T-helper 2 cell treated with Interferon-gamma antibody and Interleukin-4, amounts not matched to agents 5 μg/mL and 100 μg/mL, for 36 hours (primary cell): ENCODE data around the gene SNCG.
"Not testable (repeated sequence)": the region's sequence is repeated elsewhere in the genome, so short reads cannot be mapped to it uniquely, and the experiment has no call there.

Experiments used
- DNase-seq: peaks from one replicate; pipeline ENCODE4 v3.0.0; 2021; ENCODE audit warnings: low spot score
- H3K27ac Mint-ChIP-seq: one replicate; pipeline ENCODE4 v1.8.0; 2021; ENCODE audit warnings: mild to moderate bottlenecking, mixed read lengths
- H3K27me3 Mint-ChIP-seq: one replicate; pipeline ENCODE4 v1.8.0; 2021; ENCODE audit warnings: low read depth, mixed read lengths
- H3K36me3 Mint-ChIP-seq: one replicate; pipeline ENCODE4 v1.8.0; 2021; ENCODE audit warnings: low read depth, mixed read lengths
- H3K4me1 Mint-ChIP-seq: one replicate; pipeline ENCODE4 v1.8.0; 2021; ENCODE audit warnings: low read depth, mixed read lengths
- H3K4me3 Mint-ChIP-seq: one replicate; pipeline ENCODE4 v1.8.0; 2022; ENCODE audit warnings: mild to moderate bottlenecking, moderate library complexity, mixed read lengths
- H3K9me3 Mint-ChIP-seq: one replicate; pipeline ENCODE4 v1.8.0; 2021; ENCODE audit warnings: mixed read lengths

SNCG gene

GRCh38 chr10:86992929-86993328, 34.5 kb downstream of the SNCG start:
- Mint-ChIP-seq H3K9me3 (no peaks in the 10 kb centered on the region), H3K36me3 (no peaks in the 10 kb centered on the region), H3K4me3 (no peak overlapping the region), H3K4me1 (no peaks in the 10 kb centered on the region), H3K27ac (no peak overlapping the region), H3K27me3 (peaks cover 25% of the 10 kb centered on the region)
- DNase-seq = no peak

GRCh38 chr10:86999802-87000403, 41.5 kb downstream of the SNCG start:
- not testable (repeated sequence) for H3K36me3 Mint-ChIP-seq, H3K27me3 Mint-ChIP-seq, DNase-seq

GRCh38 chr10:87000491-87000890, 42.1 kb downstream of the SNCG start:
- no peak for DNase-seq
- Mint-ChIP-seq H3K27me3 (no peaks in the 10 kb centered on the region), H3K9me3 (no peaks in the 10 kb centered on the region), H3K4me1 (no peaks in the 10 kb centered on the region), H3K4me3 (no peak overlapping the region), H3K27ac (no peak overlapping the region), H3K36me3 (no peaks in the 10 kb centered on the region)

More at GRCh38 chr10:86999802-87000403, 41.5 kb downstream of the SNCG start:
- H3K4me1 Mint-ChIP-seq, H3K27ac Mint-ChIP-seq, H3K4me3 Mint-ChIP-seq, H3K9me3 Mint-ChIP-seq: not testable (repeated sequence)

GRCh38 chr10:87007124-87007523, 48.7 kb downstream of the SNCG start:
- H3K4me1 Mint-ChIP-seq, DNase-seq, H3K27me3 Mint-ChIP-seq, H3K27ac Mint-ChIP-seq, H3K36me3 Mint-ChIP-seq, H3K4me3 Mint-ChIP-seq, H3K9me3 Mint-ChIP-seq: not testable (repeated sequence)

GRCh38 chr10:87007674-87008073, 49.3 kb downstream of the SNCG start:
- H3K4me1 Mint-ChIP-seq, DNase-seq, H3K27me3 Mint-ChIP-seq, H3K9me3 Mint-ChIP-seq, H3K36me3 Mint-ChIP-seq, H3K4me3 Mint-ChIP-seq, H3K27ac Mint-ChIP-seq: not testable (repeated sequence)

GRCh38 chr10:87008303-87008702, 49.9 kb downstream of the SNCG start:
- H3K36me3 Mint-ChIP-seq, H3K4me3 Mint-ChIP-seq, H3K27me3 Mint-ChIP-seq: not testable (repeated sequence)

GRCh38 chr10:87009134-87009696, 50.8 kb downstream of the SNCG start:
- H3K4me3 Mint-ChIP-seq, DNase-seq, H3K36me3 Mint-ChIP-seq, H3K27me3 Mint-ChIP-seq, H3K4me1 Mint-ChIP-seq, H3K9me3 Mint-ChIP-seq, H3K27ac Mint-ChIP-seq: not testable (repeated sequence)

More at GRCh38 chr10:87008303-87008702, 49.9 kb downstream of the SNCG start:
- not testable (repeated sequence) for DNase-seq, H3K4me1 Mint-ChIP-seq, H3K9me3 Mint-ChIP-seq, H3K27ac Mint-ChIP-seq
